Measurements from ENCODE around the gene BLCAP. TPM values are rescaled to one million over a fixed set of nuclear protein-coding genes. Genes with fewer than 3 reads are reported as not detected.

Gene BLCAP
- total RNA-seq, 1 experiment from 2014 or later: 54.3 TPM

DNA sequence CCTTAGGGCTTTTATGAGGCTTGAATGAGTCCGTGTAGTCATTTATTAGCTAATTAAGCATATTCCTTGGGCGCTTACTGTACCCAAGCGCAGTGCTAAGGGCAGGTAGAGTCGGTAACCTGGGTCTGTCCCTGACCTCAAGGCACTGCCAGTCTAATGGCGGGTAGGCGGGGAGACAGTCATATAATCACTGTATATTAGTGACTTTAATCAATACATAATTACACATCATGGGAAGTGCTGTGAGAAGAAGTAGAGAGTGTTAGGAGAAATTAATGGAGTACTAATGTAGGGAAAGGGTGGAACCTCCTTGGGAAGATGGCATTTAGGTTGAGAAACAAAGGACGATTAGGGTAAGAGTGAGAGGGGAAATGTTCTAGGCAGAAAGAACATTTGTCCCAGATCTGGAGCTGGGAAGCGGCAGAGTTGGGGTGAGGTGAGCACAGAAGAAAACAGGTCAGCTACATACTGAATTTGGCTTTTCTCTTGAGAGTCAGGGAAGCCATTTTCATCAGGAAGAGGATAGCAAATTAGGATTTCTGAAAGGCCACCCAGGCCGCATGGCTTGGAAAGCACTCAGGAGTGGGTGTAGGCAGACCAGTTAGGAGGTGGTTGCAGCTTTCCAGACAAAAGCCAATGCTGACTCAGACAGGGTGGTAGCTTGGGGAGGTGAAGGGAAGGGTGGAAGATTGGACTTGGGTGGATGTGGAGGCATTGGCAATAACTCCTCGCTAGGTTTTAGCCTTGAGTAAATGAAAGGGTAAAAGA lies 954 bp upstream of the BLCAP start:
- Histone ChIP-seq H3K4ac (ENCODE audit: low read depth, low read length) (no peak overlapping the region; the same call in 1 of the 2 replicates), H2BK12ac (ENCODE audit: insufficient read length, low read depth, low read length) (no peak overlapping the region), H3K9me3 (ENCODE audit: control insufficient read depth, low read depth, low read length) (no peaks in the 10 kb centered on the region), H3K27me3 (ENCODE audit: insufficient read depth, low read length) (no peaks in the 10 kb centered on the region), H4K8ac (replicated peaks; ENCODE audit: insufficient read length, low read depth, low read length) (no peak overlapping the region), H3K79me2 (ENCODE audit: insufficient read depth, low read length) (peaks cover 24% of the 10 kb centered on the region; the same call in 1 of the 2 replicates), H3K23me2 (ENCODE audit: insufficient read length, low read depth, low read length, poor library complexity, severe bottlenecking) (peaks cover 8% of the 10 kb centered on the region), H3T11ph (ENCODE audit: low read length) (no peak overlapping the region), H3K14ac (ENCODE audit: insufficient read depth, low read length) (0 out of 2 replicates have a peak overlapping the region, but pooled peaks have one; percentile 51), H2BK15ac (ENCODE audit: low read depth, low read length) (no peak overlapping the region), H3K79me1 (ENCODE audit: insufficient read depth, low read depth, low read length, poor library complexity, severe bottlenecking) (peaks cover 12% of the 10 kb centered on the region), H3K18ac (ENCODE audit: insufficient read length, low read depth, low read length) (peak overlapping the region; percentile 61), H2BK120ac (ENCODE audit: low read depth, low read length, poor library complexity, severe bottlenecking) (no peak overlapping the region), H3K4me2 (ENCODE audit: insufficient read depth, insufficient read length, low read length) (peak overlapping the region; percentile 85), H2BK20ac (ENCODE audit: low read depth, low read length, poor library complexity, severe bottlenecking) (no peak overlapping the region), H3K9ac (ENCODE audit: extremely low read depth, insufficient read length, low read length) (peak overlapping the region; percentile 87), H4K5ac (ENCODE audit: insufficient read length, low read depth, low read length) (no peak overlapping the region), H3K56ac (ENCODE audit: insufficient read length, low read depth, low read length) (no peak overlapping the region), H3K4me1 (ENCODE audit: insufficient read depth, low read length) (peaks cover 12% of the 10 kb centered on the region), H2AFZ (ENCODE audit: low read length) (no peak overlapping the region), H4K20me1 (ENCODE audit: control insufficient read depth, insufficient read depth, insufficient read length) (no peaks in the 10 kb centered on the region), H2BK5ac (ENCODE audit: insufficient read length, low read length) (no peak overlapping the region), H2AK5ac (ENCODE audit: insufficient read length, low read length) (no peak overlapping the region), H3K23ac (ENCODE audit: insufficient read length, low read depth, low read length) (no peak overlapping the region), H4K91ac (ENCODE audit: insufficient read length, low read depth, low read length) (no peak overlapping the region), H3K27ac (ENCODE audit: insufficient read length, low read depth, low read length) (no peak overlapping the region)
- WGBS (ENCODE audit: extremely low coverage, insufficient read length, low lambda C conversion rate): no CpG with 5 or more reads among the region's 10 CpGs
- H3K27ac Mint-ChIP-seq: peak overlapping the region in 2 of 3 experiments; percentile 100; a peak in 6 of 7 replicates
- peaks cover 9 to 15% (median 9%) of the 10 kb centered on the region in 3 experiments; a peak in 5 of 7 replicates for H3K36me3 Mint-ChIP-seq (ENCODE audit: insufficient read depth in 1 of 3, low read depth in 3 of 3)
- peak overlapping the region; percentile 90 to 96 for H3K4me3 Mint-ChIP-seq
- peaks cover 42 to 49% of the 10 kb centered on the region in 2 experiments for H3K4me1 Mint-ChIP-seq
- TF ChIP-seq CTCF (conservative IDR thresholded peaks at IDR 0.05): no peak
- no peak for DNase-seq
- H3K9me3 Mint-ChIP-seq: no peaks in the 10 kb centered on the region
- no peaks in the 10 kb centered on the region; the same call in 1 of the 2 replicates for H3K27me3 Mint-ChIP-seq (ENCODE audit: low read depth)
